SKM-1 treated with dmso at 0.1 percent for 144 hours (cell line): ENCODE measurements around the gene ATXN7.
A peak's percentile ranks its signal among the peaks of the same experiment; 100 is the strongest.

ENCODE experiments used
- DNase-seq: peaks from one replicate; lab custom pipeline; 2025; ENCODE audit not compliant: unreplicated experiment; lab: John Stamatoyannopoulos, UW

The ATXN7 gene

DNA sequence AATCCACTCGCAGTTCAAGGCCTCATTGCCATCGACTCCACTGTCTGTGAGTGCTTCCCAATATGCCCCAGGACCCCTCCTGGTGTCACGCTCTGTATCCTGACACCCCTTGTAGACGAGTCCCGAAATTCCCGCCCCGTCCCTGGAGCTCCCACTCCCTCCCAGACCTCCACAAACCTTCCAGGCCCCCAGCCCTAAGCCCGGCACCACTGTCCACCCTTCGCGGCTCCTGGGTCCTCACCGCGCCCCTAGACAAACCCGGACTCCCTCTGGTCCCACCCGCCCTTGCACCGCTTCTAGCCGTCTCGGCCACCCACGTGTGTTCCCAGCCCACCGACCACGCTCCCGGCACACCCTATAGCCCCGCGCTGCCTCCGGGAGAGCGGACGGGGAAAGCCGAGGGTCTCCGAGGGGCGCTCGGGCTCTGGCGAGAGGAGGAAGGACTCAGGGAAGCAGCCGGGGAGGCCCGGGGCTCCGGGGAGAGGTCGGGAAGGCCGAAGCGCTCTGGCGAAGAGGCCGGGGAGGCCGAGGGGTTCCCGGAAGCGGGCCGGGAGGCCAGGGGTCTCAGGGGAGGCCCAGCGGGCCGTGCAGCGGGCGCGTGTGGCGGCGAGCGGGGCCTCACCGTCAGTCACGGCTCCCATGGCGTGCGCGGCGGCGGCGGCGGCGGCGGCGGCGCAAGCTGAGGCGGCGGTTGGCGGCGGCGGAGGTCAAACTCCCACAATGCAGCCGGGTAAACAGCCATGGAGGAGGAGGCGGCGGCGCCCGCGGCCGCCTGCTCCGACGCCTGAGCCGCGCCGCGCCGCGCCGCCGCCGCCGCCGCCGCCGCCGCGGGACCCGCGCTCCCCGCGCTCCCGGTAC is at the start of gene ATXN7, which contains the start of gene THOC7:
Gene ATXN7 (plus strand): TSS at position 718 of the 858 bp plus-strand sequence. CDS start 48,732 bp downstream, outside the sequence.
Gene THOC7 (minus strand): TSS at position 656 of the 858 bp plus-strand sequence. CDS start 15 bp downstream, at position 641.
- DNase-seq, result peak; percentile 50

- DNase-seq, result no peak
These were observed 49.4 kb upstream of the ATXN7 start for GRCh38 chr3:63814237-63814636.

- DNase-seq, result no peak
These were observed 46.4 kb upstream of the ATXN7 start for GRCh38 chr3:63817225-63817624.

DNA sequence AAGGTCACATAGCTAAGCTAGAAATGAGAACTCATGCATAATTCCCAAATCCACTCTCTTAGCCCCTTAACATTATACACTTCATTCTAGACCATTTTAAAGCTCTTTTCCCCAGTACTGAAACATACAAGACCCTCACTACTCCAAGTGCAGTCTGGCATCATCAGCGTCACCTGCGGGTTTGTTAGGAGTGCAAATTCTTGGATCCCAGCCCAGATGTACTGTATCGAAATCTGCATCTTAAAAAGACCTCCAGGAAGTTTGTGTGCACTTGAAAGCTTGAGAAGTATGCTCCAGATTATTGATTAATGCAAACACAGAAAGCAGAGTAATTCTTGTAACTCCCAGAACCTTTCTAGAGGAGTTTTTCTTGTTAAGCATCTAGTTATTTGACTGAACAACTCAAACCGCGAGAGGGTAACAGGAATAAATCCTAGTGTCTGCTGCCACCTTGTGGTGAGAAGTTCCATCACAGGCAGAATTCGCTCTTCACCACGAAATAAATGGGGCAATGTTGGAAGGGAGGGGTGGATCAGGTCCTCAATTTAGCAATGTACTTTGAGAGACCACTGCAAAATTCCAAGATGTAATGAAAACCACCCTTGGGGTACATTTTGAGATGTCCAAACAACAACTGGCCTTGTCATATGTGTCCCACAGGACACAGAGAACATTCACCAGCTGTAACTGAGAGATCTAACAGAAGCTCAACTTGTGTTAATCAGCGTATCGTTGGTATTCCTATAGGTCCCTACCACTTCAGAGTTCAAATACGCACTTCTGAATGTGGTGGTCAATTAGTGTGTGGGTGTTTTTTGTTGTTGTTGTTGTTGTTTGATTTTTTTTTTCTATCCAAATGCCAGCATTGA is 45.2 kb upstream of the ATXN7 start:
- peak; percentile 33 for DNase-seq

DNA sequence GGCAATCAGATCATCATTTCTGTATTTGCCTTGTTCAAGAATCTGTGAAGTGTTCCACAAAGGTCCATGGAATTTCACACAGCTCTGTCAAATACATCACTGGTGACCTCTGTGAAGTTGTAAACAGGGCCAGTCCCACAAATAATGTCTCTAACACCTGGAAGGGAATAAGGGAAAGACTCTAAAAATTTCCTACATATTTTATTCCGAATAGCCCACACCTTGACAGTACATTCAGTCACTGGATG is 44.6 kb upstream of the ATXN7 start, which contains the start of gene C3orf49:
Gene C3orf49 (plus strand): TSS at position 149 of the 248 bp plus-strand sequence. CDS start 173 bp downstream, outside the sequence.
- no peak for DNase-seq

DNA sequence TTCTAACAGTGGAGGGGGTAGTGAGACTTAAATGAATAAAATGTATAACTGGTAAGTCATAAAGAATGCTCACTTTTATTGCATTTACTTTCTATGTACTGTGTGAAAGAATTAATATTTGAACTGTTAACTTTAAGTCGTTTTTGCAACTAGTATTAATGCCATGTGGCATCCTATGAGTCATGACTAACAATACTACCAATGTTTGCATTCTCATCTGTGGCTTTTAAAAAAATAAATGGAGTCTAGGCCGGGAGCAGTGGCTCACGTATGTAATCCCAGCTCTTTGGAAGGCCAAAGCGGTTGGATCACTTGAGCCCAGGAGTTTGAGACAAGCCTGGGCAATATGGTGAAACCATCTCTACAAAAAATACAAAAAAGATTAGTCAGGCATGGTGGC is 39.4 kb upstream of the ATXN7 start:
- no peak for DNase-seq

DNA sequence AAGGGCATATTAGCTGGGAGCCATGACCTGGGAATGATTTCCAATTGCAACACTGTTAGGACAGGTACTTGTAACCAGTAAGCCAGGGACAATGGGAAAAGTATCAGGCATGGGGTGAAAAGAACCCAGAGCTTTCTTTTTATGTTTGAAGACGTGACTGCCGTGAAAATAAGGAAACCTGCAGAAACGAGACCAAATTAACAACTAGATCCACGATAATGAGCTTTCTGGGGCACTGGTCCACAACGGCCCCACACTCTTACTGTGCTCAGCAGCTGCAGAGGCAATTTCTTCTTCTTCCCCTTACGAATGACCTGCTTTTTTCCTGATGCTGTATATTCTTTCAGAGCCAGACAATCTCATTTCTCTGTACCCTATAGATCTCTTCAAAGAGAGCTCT is 33.1 kb upstream of the ATXN7 start:
- no peak for DNase-seq

DNA sequence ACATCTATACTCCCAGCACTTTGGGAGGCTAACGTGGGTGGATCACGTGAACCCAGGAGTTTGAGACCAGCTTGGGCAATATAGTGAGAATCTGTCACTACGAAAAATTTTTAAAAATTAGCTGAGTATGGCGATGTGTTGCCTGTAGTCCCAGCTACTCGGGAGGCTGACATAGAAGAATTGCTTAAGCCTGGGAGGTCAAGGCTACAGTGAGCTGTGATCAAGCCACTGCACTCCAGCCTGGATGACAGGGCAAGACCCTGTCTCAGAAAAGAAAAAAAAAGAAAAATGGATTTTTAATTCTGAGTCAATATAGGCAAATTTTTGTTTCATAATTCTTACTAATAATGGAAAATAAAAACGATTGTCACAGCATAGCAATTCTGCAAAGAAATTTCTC is 31.3 kb upstream of the ATXN7 start:
- DNase-seq, result no peak

DNA sequence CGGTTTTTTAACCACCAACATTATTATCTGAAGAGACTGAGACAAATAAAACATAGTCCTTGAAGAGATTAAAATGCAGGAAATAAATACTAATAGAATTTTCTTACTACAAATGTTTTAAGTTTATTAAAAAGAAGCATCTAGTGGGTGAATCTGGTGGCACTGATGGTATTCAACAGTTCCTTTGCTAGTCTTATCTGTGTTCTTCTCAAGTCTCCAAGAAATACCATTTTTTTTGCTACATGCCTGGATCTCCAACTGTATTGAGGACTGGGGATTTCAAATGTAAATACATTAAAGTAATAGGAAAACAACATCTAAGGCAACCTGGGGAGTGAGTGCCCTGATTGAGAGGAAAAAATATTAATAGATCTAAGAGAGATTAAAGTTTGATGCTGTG is 22.0 kb upstream of the ATXN7 start:
- DNase-seq, result no peak

- no peak for DNase-seq
These were observed 21.5 kb upstream of the ATXN7 start for GRCh38 chr3:63842127-63842526.

DNA sequence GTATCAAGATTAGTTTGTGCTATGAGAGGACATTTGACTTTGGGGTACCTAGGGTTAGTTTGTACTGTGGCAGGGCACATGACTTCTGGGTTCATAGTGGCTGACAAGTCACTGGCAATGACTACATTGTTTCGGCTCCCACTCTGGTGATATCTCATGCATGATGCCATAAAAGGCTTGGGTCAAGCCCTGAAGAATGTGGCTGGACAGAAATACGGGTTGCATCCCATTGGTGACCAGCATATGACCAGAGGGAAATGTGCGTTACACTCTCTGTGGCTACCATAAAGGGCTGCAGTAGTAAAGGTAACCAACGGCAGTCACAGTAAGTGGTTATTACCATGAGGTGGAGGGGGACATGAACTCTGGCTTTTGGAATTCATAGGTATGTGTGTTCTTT is 18.5 kb upstream of the ATXN7 start:
- no peak for DNase-seq

- DNase-seq, result no peak
These were observed 15.8 kb upstream of the ATXN7 start for GRCh38 chr3:63847718-63848450.

DNA sequence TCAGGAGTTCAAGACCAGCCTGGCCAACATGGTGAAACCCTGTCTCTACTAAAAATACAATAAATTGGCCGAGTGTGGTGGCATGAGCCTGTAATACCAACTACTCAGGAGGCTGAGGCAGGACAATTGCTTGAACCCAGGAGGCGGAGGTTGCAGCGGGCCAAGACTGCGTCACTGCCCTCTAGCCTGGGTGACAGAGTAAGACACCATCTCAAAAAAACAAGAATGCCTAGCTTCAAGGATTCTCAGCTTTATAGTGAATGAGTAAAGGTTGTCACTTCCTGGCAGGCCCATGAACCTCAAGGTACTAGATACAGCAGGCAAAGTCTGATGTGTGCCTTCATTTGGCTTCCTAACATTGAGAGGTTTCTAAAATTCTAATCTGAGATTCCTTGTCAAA is 14.5 kb upstream of the ATXN7 start:
- no peak for DNase-seq

DNA sequence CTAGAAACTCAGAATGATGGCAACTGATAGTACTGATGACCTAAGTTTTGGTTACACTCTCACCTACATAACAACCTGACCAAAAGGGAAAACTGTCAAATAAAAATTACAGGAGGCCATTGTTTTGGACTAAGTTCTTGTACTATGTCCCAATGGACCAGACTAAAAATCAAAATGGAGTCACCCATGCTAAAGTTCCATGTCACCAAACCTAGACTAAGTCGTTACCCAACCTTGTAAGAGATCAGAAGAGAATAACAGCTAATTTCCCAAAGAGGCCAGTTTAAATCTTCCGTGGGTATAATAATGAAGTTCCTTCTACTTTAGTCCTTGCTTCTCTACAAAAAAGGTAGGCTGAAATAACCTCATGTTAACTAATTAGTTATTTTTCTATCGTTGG is 12.4 kb upstream of the ATXN7 start:
- no peak for DNase-seq

- no peak for DNase-seq
These were observed 10.6 kb upstream of the ATXN7 start for GRCh38 chr3:63853106-63853505.

DNA sequence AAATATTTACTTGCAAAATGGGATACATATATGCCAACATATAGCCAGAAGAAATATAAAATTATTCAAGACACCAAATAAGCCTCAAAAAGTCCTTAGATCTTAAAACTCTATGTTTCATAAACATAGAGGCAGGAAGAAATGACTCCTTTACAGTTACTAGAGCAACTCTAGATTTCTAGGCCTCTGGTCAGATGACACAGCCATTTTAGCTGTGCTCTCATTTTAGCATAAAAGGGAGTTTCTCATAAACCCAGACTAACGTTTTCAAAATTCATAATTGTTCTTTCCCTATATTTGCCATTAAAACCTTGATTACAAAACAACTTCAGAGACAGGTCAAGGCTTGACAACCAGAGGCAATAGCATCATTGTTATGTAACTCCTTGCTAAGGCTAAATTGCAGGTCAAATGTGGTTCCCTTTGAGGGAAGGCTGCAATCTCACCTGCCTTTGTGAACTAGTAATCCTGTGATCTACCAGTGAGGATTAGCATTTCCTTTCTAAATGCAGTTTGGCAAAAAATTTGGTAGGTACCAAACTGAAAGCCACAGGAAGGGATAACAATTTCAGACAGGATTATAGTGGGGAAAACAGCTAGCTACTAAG is 8.2 kb upstream of the ATXN7 start:
- DNase-seq, result no peak

GRCh38 chr3:63857311-63857710 is 6.4 kb upstream of the ATXN7 start:
- DNase-seq, result no peak

DNA sequence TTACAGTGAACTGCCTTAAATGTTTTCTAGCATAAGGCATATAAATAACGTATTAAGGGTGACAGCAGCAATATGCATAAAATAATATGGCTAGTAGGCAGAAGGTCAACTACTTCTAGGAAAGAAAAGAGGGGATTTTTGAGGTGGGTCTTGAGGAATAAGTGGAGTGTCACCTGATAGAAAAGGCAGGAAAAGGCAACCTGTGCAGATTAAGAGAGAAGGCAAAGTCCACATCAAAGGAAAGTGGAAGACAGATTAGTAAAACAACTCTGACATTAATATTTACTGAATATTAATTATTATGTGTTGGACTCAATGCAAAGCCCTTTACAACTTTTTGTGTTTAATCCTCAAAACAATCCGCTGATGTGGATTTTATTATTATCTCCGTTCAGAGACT is 2.9 kb upstream of the ATXN7 start:
- no peak for DNase-seq

DNA sequence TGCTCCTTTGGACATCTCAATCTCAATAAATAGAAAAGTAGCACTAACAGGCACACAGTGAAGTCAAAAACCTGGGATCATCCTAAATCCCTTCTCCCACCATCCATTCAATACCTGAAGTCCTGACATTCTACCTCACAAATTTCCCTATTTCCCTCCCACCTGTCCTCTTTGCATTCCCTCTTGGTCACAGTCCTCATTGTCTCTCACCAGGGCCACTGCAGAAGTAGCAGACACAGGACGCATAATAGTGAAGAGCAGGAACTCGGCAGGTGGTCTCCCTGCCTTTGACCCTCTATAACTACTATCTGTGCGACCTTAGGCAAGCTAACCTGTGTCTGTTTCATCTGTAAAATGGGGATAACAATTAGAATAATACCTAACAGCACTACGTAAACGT is 2.4 kb upstream of the ATXN7 start:
- no peak for DNase-seq

GRCh38 chr3:63862804-63863149 is 890 bp upstream of the ATXN7 start:
- no peak for DNase-seq
